HG03175 (cell line): ENCODE data around the gene C1orf105.
A peak's percentile ranks its signal among the peaks of the same experiment; 100 is the strongest.
"Not testable (repeated sequence)": the region's sequence is repeated elsewhere in the genome, so short reads cannot be mapped to it uniquely, and the experiment has no call there.

Experiments used
- ATAC-seq: cut with Tn5 transposase; IDR thresholded peaks from one replicate; pipeline ENCODE4 v1.9.1; 2021; ENCODE audit warnings: mild to moderate bottlenecking, moderate library complexity; ENCODE audit not compliant: unreplicated experiment

C1orf105 gene, protein sequence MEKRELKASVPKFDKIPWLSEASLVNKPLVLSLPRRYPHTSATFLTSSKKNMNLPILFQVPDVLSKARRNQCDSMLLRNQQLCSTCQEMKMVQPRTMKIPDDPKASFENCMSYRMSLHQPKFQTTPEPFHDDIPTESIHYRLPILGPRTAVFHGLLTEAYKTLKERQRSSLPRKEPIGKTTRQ

GRCh38 chr1:172420385-172420784, at the start of gene C1orf105:
TSS of gene C1orf105 (plus strand) at chr1:172420685. CDS start at chr1:172420886, 201 bp downstream.
- ATAC-seq = no peak

DNA sequence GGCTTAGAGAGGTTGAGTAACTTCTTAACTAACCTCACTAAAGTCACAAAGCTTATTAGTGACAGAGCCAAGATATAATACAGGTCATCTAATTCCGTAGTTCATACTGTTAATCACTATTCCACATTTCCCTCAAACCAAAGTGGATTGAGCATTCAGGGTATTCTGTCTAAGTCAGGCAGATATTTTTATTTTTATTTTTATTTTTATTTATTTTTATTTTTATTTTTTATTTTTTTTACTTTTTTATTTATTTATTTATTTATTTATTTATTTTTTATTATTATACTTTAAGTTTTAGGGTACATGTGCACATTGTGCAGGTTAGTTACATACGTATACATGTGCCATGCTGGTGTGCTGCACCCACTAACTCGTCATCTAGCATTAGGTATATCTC, 48.8 kb upstream of the C1orf105 start:
- ATAC-seq = not testable (repeated sequence)

- no peak for ATAC-seq
These were observed 46.6 kb upstream of the C1orf105 start for GRCh38 chr1:172373864-172374263.

GRCh38 chr1:172375211-172375631, 45.3 kb upstream of the C1orf105 start:
- no peak for ATAC-seq

DNA sequence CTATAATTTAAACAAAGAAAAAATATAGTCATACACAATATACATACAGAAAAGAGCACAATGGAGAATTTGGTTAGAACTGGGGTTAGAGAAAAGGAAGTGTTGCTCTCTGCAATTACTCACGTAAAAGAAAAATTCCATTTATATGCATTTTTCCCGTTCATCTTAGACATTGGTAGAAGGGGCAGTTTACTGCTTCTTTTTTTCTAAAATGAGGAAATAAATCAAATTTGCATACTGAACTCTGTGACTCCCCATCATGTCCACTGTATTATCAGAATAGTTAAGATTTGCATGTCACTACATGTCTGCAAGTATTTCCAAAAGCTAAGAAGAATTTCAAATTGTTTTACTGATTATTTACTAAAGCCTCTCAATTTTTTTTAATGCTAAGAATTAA, 44.1 kb upstream of the C1orf105 start:
- no peak for ATAC-seq

GRCh38 chr1:172377565-172377964, 42.9 kb upstream of the C1orf105 start:
- no peak for ATAC-seq

GRCh38 chr1:172378109-172378760, 42.2 kb upstream of the C1orf105 start:
- ATAC-seq = no peak

- peak; percentile 95 for ATAC-seq
These were observed 39.8 kb upstream of the C1orf105 start for GRCh38 chr1:172380441-172381244.

DNA sequence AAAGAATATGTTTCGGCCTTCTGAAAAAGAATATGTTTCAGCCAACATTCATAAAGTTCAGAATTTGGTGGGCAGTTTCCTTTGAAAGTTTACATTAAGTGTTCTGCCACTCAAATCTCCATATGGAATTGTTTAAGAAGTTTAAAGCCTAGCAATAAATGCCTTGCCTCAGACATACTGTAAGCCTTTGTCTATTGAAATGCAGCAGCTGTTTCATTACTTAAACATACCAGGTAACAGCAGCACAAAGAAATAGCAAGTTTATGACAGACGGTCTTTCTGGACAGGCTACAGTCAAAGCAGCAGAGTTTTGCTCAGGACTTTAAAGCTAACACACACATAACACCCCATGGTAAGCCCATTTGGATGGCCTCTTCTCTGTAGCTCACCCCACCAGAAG, 38.5 kb upstream of the C1orf105 start:
- no peak for ATAC-seq

GRCh38 chr1:172382406-172382805, 38.1 kb upstream of the C1orf105 start:
- no peak for ATAC-seq

DNA sequence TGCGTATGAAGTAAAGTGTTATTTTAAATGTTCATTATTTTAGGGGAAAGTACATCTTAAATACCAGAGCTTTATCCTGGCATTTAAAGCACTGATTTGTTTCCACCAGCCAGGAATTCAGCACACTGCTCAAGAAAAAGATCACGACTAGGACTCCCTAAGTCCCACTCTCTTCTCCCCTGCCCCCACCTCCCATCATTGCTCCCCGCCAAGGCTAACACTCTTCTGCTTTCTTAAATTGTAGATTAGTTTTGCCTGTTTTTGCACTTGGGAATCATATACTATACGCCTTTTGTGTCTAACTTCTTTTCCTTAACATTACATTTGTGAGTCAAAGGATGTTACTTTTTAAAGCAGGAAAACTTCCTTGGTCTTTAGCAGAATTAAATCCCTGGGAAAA, 37.5 kb upstream of the C1orf105 start:
- no peak for ATAC-seq

GRCh38 chr1:172383536-172383935, 36.9 kb upstream of the C1orf105 start:
- ATAC-seq = no peak

- ATAC-seq = no peak
These were observed 35.8 kb upstream of the C1orf105 start for GRCh38 chr1:172384656-172385055.

GRCh38 chr1:172386046-172386445, 34.4 kb upstream of the C1orf105 start:
- no peak for ATAC-seq

- no peak for ATAC-seq
These were observed 32.0 kb upstream of the C1orf105 start for GRCh38 chr1:172388490-172388889.

- ATAC-seq = peak; percentile 19
These were observed 30.2 kb upstream of the C1orf105 start for GRCh38 chr1:172390301-172390682.

DNA sequence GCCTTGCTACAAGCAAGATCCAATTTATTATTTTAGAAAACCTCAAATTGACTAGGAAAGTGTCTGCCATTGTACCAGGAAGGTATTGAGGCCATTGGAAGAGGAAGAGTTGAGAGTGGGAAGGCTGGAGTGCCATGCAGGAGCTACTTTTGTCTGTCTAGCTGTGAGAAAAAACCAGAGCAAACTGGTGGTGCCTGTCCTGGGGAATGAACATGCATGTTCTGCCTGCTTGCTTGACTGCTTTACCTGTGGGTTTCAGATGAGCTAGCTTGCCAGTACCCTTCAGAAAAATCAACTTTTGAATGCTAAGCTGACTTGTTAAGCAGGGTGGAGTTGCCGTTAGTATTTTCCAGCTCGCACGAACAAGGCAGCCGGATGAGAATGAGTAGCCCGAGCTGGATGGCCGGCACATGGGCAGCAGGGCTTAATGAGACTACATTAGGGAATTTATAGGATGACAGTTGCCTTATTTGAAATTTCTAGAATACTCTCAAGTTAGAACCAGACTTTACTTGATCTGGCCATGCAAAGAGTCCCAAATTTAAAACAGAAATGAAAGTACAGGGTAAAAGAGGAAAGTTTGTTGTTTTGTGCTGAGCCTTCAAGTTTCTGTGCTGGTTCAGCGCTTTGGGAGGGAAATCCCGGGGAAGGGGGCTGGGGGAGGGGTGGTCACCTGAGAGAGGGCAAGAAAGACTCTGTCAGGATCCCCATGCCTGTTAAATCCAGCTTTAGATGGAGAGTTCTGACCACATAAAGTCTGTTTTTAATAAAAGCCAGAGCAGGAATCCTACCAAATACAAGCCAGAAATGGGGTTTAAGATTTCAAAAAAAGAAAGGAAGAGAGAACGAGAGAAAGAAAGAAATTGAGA, 29.6 kb upstream of the C1orf105 start:
- peak; percentile 64 for ATAC-seq

DNA sequence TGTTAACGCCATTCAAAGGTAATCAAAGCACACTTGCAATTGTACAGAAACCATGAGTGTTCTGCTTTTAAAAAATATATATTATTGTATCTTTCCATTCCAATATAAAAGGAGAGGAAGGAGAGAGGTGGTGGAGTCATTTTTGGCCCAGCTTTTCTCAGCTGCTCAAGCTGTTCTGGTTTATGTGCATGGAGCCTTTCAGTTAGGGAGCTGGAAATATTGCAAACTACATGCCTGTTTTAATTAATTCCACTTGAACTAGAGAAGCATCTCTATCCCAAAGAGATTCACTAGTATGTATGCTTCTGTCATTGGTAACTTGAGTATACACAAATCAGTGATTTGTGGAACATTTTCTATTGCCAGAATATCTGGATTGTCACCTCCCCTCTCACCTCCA, 28.5 kb upstream of the C1orf105 start:
- ATAC-seq = no peak

DNA sequence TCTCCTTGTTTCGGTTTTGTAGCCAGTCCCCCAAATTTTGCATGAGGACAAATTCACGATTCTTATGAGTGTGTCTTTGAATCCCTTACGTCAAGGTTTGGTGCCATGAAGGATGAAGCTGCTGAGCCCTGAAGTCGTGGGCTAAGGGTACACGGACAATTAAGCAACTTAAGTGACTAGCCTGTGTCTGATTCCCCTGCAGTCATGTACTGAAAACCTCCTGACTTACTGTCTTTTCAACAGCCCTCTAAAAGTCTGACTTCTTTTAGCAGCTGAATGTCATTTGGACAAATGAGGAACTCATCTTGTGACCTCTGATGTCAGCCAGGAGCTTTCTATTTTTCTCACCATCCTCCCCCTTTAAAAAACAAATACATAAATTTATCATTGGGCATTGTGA, 27.1 kb upstream of the C1orf105 start:
- ATAC-seq = no peak

- ATAC-seq = peak; percentile 81
These were observed 26.2 kb upstream of the C1orf105 start for GRCh38 chr1:172394141-172394751.

- no peak for ATAC-seq
These were observed 25.7 kb upstream of the C1orf105 start for GRCh38 chr1:172394811-172395210.
